Germinal center (tissue), 1 donor: ENCODE data around the gene PSAT1.
A peak's percentile ranks its signal among the peaks of the same experiment; 100 is the strongest.

Experiments used
- DNase-seq: peaks from one replicate; pipeline ENCODE4 v3.0.0; 2012; ENCODE audit warnings: mixed read lengths, low spot score

Gene PSAT1

GRCh38 chr9:78365748-78366697 is 69.1 kb downstream of the PSAT1 start:
- DNase-seq, result no peak

- DNase-seq, result no peak
These were observed 69.9 kb downstream of the PSAT1 start for GRCh38 chr9:78366827-78367226.

GRCh38 chr9:78368236-78368635 is 71.3 kb downstream of the PSAT1 start:
- no peak for DNase-seq

- peak; percentile 30 for DNase-seq
These were observed 72.8 kb downstream of the PSAT1 start for GRCh38 chr9:78369639-78370219.

- no peak for DNase-seq
These were observed 74.1 kb downstream of the PSAT1 start for GRCh38 chr9:78370991-78371390.

GRCh38 chr9:78371981-78372380 is 75.1 kb downstream of the PSAT1 start:
- DNase-seq, result no peak
